B cell (primary cell): ENCODE measurements around the gene SPEF1. TPM values are rescaled to one million over a fixed set of nuclear protein-coding genes. Genes with fewer than 3 reads are reported as not detected.

Experiments used
- ATAC-seq: fragments of 200-7000 bp; cut with Tn5 transposase; one replicate; pipeline ENCODE4 v1.10.0; 2021; ENCODE audit warnings: low read depth, mild to moderate bottlenecking, moderate number of reproducible peaks, moderate library complexity
- CTCF ChIA-PET: fragments of 350-600 bp; sonication (Branson Sonifier 250); formaldehyde crosslinking; loops from one replicate; lab custom pipeline; 2021; ENCODE audit warnings: antibody characterized with exemption, inconsistent platforms; lab: Charles Lee
- POLR2A ChIA-PET: fragments of 350-600 bp; sonication (Branson Sonifier 250); formaldehyde crosslinking; loops from one replicate; lab custom pipeline; 2021; ENCODE audit warnings: antibody characterized with exemption; lab: Charles Lee
- DNase-seq: peaks from one replicate; pipeline ENCODE4 v3.0.0; 2013
- H2AFZ ChIP-seq: 2 replicates; pipeline ENCODE4 v1.6.1; 2012; ENCODE audit warnings: mild to moderate bottlenecking, low read depth, low read length; ENCODE audit not compliant: insufficient read depth, poor library complexity, severe bottlenecking
- H3K27ac ChIP-seq, 2 donors: 1 replicate in 1 of 2; 2 replicates in 1 of 2; pipeline ENCODE4 v1.5.1; 2012 to 2013; ENCODE audit warnings: low read length in 2 of 2, mild to moderate bottlenecking in 2 of 2, moderate library complexity in 1 of 2
- H3K27me3 ChIP-seq, 4 experiments: fragments of 200-600 bp in 1 of 4; sonication (generic) in 1 of 4; replicated peaks in 1 of 4; 1 replicate in 2 of 4; 2 replicates in 2 of 4; pipeline versions ENCODE4 v1.6.1 to v1.7.0; 2013 to 2016; ENCODE audit warnings: low read length in 3 of 4, mild to moderate bottlenecking in 2 of 4, mixed read lengths in 1 of 4, moderate library complexity in 1 of 4; ENCODE audit not compliant: insufficient read depth in 4 of 4, control insufficient read depth in 3 of 4; ENCODE audit errors: control extremely low read depth in 1 of 4
- H3K36me3 ChIP-seq, 2 experiments: replicated peaks in 1 of 2; 1 replicate in 1 of 2; 2 replicates in 1 of 2; pipeline versions ENCODE4 v1.6.1 to v1.7.1; 2013; ENCODE audit warnings: low read length in 1 of 2; ENCODE audit not compliant: insufficient read depth in 2 of 2, control insufficient read depth in 1 of 2; ENCODE audit errors: control extremely low read depth in 1 of 2, extremely low read depth in 1 of 2
- H3K4me1 ChIP-seq, 2 donors: fragments of 200-600 bp in 1 of 2; sonication (generic) in 1 of 2; 1 replicate in 1 of 2; 2 replicates in 1 of 2; pipeline versions ENCODE4 v1.5.1 to v1.6.1; 2013 to 2017; ENCODE audit warnings: low read length in 2 of 2; ENCODE audit not compliant: control insufficient read depth in 2 of 2, insufficient read depth in 2 of 2
- H3K4me2 ChIP-seq: replicated peaks from 2 replicates; pipeline ENCODE3; 2012; ENCODE audit warnings: mild to moderate bottlenecking, low read depth, low read length; ENCODE audit not compliant: poor library complexity, severe bottlenecking
- H3K4me3 ChIP-seq, 5 experiments: fragments of 200-600 bp in 1 of 5; sonication (generic) in 1 of 5; 1 replicate in 3 of 5; 2 replicates in 2 of 5; pipeline versions ENCODE4 v1.5.1 to v1.7.0; 2011 to 2016; ENCODE audit warnings: low read length in 4 of 5, mild to moderate bottlenecking in 4 of 5, low read depth in 2 of 5, control low read depth in 1 of 5, moderate library complexity in 1 of 5; ENCODE audit not compliant: insufficient read depth in 1 of 5; ENCODE audit errors: control extremely low read depth in 1 of 5, extremely low read depth in 1 of 5
- H3K79me2 ChIP-seq: fragments of 200-600 bp; sonication (generic); one replicate; pipeline ENCODE4 v1.6.0; 2016; ENCODE audit warnings: low read length; ENCODE audit not compliant: control insufficient read depth, insufficient read depth
- H3K9ac ChIP-seq: fragments of 200-600 bp; sonication (generic); 2 replicates; pipeline ENCODE4 v1.6.1; 2017; ENCODE audit warnings: mild to moderate bottlenecking, low read length, moderate library complexity
- H3K9me3 ChIP-seq, 3 donors: one replicate each; pipeline versions ENCODE4 v1.6.1 to v1.7.1; 2013; ENCODE audit warnings: low read length in 2 of 3; ENCODE audit not compliant: control insufficient read depth in 2 of 3, insufficient read depth in 1 of 3; ENCODE audit errors: control extremely low read depth in 1 of 3
- H4K20me1 ChIP-seq: 2 replicates; pipeline ENCODE4 v1.6.0; 2012; ENCODE audit warnings: mild to moderate bottlenecking, low read length; ENCODE audit not compliant: insufficient read depth, control insufficient read depth, poor library complexity, severe bottlenecking
- H3K27ac Mint-ChIP-seq: one replicate; pipeline ENCODE4 v1.8.0; 2021; ENCODE audit warnings: mixed read lengths
- H3K27me3 Mint-ChIP-seq: one replicate; pipeline ENCODE4 v1.8.0; 2021; ENCODE audit warnings: mixed read lengths
- H3K4me1 Mint-ChIP-seq: one replicate; pipeline ENCODE4 v1.8.0; 2021; ENCODE audit warnings: mixed read lengths
- H3K4me3 Mint-ChIP-seq: one replicate; pipeline ENCODE4 v1.8.0; 2021; ENCODE audit warnings: mixed read lengths
- H3K9me3 Mint-ChIP-seq: one replicate; pipeline ENCODE4 v1.8.0; 2022; ENCODE audit warnings: mixed read lengths; ENCODE audit not compliant: insufficient read depth
- CTCF ChIP-seq: fragments of 200-600 bp; IDR thresholded peaks from one replicate; pipeline ENCODE4 v1.8.0; 2022; ENCODE audit warnings: antibody characterized with exemption, mild to moderate bottlenecking
- EZH2 ChIP-seq: IDR thresholded peaks from 2 replicates; pipeline ENCODE4 v1.6.1; 2012; ENCODE audit warnings: borderline replicate concordance, low read depth, mild to moderate bottlenecking, moderate library complexity, low read length; ENCODE audit not compliant: insufficient read depth, poor library complexity, severe bottlenecking
- WGBS: methylation state at CpG from one replicate; pipeline ENCODE4 v1.1.5; 2013; ENCODE audit warnings: missing lambda C conversion rate; ENCODE audit not compliant: insufficient coverage; 5-methylcytosine and 5-hydroxymethylcytosine counted together
- intact Hi-C: fragments of 100-400 bp; cut with micrococcal nuclease; formaldehyde crosslinking; loops from one replicate; pipeline ENCODE4 v1.10.0; 2022
- polyA plus RNA-seq: library from polyadenylated mRNA; depleted of rRNA; stranded (reverse); fragments of >200 nt; gene quantifications from 2 replicates; pipeline ENCODE4 v1.2.3, GENCODE V29; 2012
- total RNA-seq, 2 donors: library from RNA; stranded (reverse); fragments of 120-200 nt in 1 of 2; gene quantifications; 1 replicate in 1 of 2; 2 replicates in 1 of 2; pipeline versions ENCODE4 v1.2.3 to v1.2.4, GENCODE V29; 2013 to 2022

The SPEF1 gene
- total and polyA plus RNA-seq, 2 donors (not counting 1 experiment from before 2014, with no cell fraction given): not detected

DNA sequence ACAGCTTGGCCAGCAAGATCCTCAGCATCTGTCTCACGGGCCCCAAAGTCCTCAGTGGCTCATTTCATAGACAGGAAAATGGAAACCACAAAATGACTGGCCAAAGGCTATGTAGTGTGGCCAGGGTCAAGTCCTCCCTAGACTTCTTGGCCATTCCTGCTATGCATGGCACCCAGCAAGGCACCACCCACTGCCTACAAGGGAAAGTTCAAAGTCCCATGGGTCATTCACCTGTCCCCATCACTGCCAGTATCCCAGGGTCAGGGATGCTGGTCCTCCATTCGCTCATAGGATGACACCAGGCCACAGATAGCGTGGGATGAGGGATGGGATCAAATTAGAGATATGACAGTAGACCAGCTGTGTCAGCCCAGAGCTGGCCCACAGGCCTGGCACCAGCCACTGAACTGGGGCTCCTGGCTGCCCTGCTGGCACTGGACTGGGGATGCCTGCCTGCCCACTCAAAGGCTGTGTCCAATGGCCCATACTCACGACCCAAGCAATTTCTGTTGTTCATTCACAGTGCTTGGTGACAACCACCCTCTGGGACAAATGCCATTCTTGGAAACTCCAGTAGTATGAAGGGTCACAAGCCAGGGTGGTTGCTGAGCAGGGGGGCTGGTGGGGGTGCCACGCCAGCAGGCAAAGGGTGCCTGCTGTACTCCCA lies 25.3 kb downstream of the SPEF1 start:
- no peaks in the 10 kb centered on the region for H4K20me1 ChIP-seq
- H3K4me3 Mint-ChIP-seq: no peak overlapping the region

More for the DNA sequence above, 25.3 kb downstream of the SPEF1 start:
- Histone ChIP-seq H3K27me3 (no peaks in the 10 kb centered on the region), H3K79me2 (peaks cover 13% of the 10 kb centered on the region), H3K27ac (no peak overlapping the region), H3K9ac (no peak overlapping the region), H3K36me3 (peaks cover 0 to 5% of the 10 kb centered on the region in 2 experiments), H3K9me3 (no peaks in the 10 kb centered on the region), H2AFZ (no peak overlapping the region), H3K4me3 (no peak overlapping the region), H3K4me1 (peaks cover 5 to 11% of the 10 kb centered on the region in 2 donors), H3K4me2 (no peak overlapping the region)
- ChIA-PET CTCF (interaction anchor here (0.6 to 3.9 kb wide), 4 partner anchors 11 to 280 kb away, joined by 3 to 47 read pairs (median 6); partner anchors contain the start of genes ADISSP and SPEF1), POLR2A (no interaction called here)
- ATAC-seq: no peak
- DNase-seq: no peak
- no peak overlapping the region for H3K27ac Mint-ChIP-seq
- no peak for TF ChIP-seq CTCF
- TF ChIP-seq EZH2: no peak
- H3K9me3 Mint-ChIP-seq: no peaks in the 10 kb centered on the region
- peaks cover 13% of the 10 kb centered on the region for H3K4me1 Mint-ChIP-seq
- WGBS: 87% methylated on average over 5 of the region's 5 CpGs
- H3K27me3 Mint-ChIP-seq: no peaks in the 10 kb centered on the region
- intact Hi-C loops: no loop called here
